Right cardiac atrium (tissue), 5 donors: ENCODE results near the gene ZNF148. TPM values are rescaled to one million over a fixed set of nuclear protein-coding genes. Genes with fewer than 3 reads are reported as not detected.
A peak's percentile ranks its signal among the peaks of the same experiment; 100 is the strongest.
"Not testable (repeated sequence)": the region's sequence is repeated elsewhere in the genome, so short reads cannot be mapped to it uniquely, and the experiment has no call there.

Experiments used
- ATAC-seq, 2 donors: fragments of 200-7000 bp; cut with Tn5 transposase; one replicate each; pipeline versions ENCODE4 v1.8.0 to v1.9.1; 2020; ENCODE audit warnings: moderate library complexity in 2 of 2, mild to moderate bottlenecking in 1 of 2
- DNase-seq, 3 donors: peaks; one replicate each; pipeline ENCODE4 v3.0.0-alpha.2; 2020
- H3K27ac ChIP-seq: one replicate; pipeline ENCODE4 v1.5.1; 2013; ENCODE audit warnings: mild to moderate bottlenecking, low read length, control low read depth, moderate library complexity
- H3K27me3 ChIP-seq: one replicate; pipeline ENCODE4 v1.6.1; 2013; ENCODE audit not compliant: control insufficient read depth, insufficient read depth
- H3K4me1 ChIP-seq: one replicate; pipeline ENCODE4 v1.6.1; 2013; ENCODE audit warnings: low read length; ENCODE audit not compliant: control insufficient read depth, insufficient read depth
- H3K4me3 ChIP-seq: one replicate; pipeline ENCODE4 v1.5.1; 2013; ENCODE audit warnings: low read length, control low read depth
- H3K9me3 ChIP-seq: one replicate; pipeline ENCODE4 v1.6.1; 2013; ENCODE audit warnings: low read length; ENCODE audit not compliant: control insufficient read depth
- WGBS: extraction: QIAGEN DNeasy Blood & Tissue Kit; methylation state at CpG from one replicate; pipeline ENCODE4 v1.1.7; 2013; 5-methylcytosine and 5-hydroxymethylcytosine counted together
- intact Hi-C, 4 donors: fragments of 100-400 bp; cut with DNase I; formaldehyde crosslinking; loops; one replicate each; pipeline versions ENCODE4 v1.11.0 to v1.14.0; 2022 to 2023
- long read RNA-seq, 4 donors: library from polyadenylated mRNA; unstranded; transcript quantifications; one replicate each; pipeline ENCODE4 v2.0.0, GENCODE V29; 2020 to 2021
- polyA plus RNA-seq: library from polyadenylated mRNA; stranded (reverse); fragments of 200-250 nt; gene quantifications from one replicate; pipeline ENCODE4 v1.2.3, GENCODE V29; 2013
- total RNA-seq, 4 donors: library from RNA; stranded (reverse); fragmentation: NEBNext Ultra II Directional; extraction: Animal tissue kit (Norgen Biotek cat#: 25700); gene quantifications; one replicate each; pipeline ENCODE4 v1.2.1, GENCODE V29; 2021
- donor health status: healthy with polysubstance abuse.
- donor health status: DM: no; HTN: yes; CAD: no.
- donor health status: DM: no; HTN: no; CAD: no.
- donor health status: DM: no; HTN: yes; CAD: no; lungs with severe emphysema.
- donor health status: DM: yes; HTN: yes; CAD: no.

Gene ZNF148, protein sequence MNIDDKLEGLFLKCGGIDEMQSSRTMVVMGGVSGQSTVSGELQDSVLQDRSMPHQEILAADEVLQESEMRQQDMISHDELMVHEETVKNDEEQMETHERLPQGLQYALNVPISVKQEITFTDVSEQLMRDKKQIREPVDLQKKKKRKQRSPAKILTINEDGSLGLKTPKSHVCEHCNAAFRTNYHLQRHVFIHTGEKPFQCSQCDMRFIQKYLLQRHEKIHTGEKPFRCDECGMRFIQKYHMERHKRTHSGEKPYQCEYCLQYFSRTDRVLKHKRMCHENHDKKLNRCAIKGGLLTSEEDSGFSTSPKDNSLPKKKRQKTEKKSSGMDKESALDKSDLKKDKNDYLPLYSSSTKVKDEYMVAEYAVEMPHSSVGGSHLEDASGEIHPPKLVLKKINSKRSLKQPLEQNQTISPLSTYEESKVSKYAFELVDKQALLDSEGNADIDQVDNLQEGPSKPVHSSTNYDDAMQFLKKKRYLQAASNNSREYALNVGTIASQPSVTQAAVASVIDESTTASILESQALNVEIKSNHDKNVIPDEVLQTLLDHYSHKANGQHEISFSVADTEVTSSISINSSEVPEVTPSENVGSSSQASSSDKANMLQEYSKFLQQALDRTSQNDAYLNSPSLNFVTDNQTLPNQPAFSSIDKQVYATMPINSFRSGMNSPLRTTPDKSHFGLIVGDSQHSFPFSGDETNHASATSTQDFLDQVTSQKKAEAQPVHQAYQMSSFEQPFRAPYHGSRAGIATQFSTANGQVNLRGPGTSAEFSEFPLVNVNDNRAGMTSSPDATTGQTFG
- total RNA-seq (10 to 100 TPM; 45.4 to 51.6 (median 46.4) TPM), polyA plus RNA-seq (5.3 TPM)
- long read RNA-seq, donor 1, full-length matches to known transcripts = 34 of 67 reads
- long read RNA-seq, donor 1, partial matches to known transcripts = 2 of 67 reads
- long read RNA-seq, donor 1, other reads (novel, unspliced or antisense) = 31 of 67 reads
- long read RNA-seq, donor 2, full-length matches to known transcripts = 2 of 6 reads
- long read RNA-seq, donor 2, partial matches to known transcripts = 0 of 6 reads
- long read RNA-seq, donor 2, other reads (novel, unspliced or antisense) = 4 of 6 reads
- long read RNA-seq, donor 3, full-length matches to known transcripts = 54 of 102 reads
- long read RNA-seq, donor 3, partial matches to known transcripts = 1 of 102 reads
- long read RNA-seq, donor 3, other reads (novel, unspliced or antisense) = 47 of 102 reads
- long read RNA-seq, donor 4, full-length matches to known transcripts = 2 of 7 reads
- long read RNA-seq, donor 4, partial matches to known transcripts = 0 of 7 reads
- long read RNA-seq, donor 4, other reads (novel, unspliced or antisense) = 5 of 7 reads

DNA sequence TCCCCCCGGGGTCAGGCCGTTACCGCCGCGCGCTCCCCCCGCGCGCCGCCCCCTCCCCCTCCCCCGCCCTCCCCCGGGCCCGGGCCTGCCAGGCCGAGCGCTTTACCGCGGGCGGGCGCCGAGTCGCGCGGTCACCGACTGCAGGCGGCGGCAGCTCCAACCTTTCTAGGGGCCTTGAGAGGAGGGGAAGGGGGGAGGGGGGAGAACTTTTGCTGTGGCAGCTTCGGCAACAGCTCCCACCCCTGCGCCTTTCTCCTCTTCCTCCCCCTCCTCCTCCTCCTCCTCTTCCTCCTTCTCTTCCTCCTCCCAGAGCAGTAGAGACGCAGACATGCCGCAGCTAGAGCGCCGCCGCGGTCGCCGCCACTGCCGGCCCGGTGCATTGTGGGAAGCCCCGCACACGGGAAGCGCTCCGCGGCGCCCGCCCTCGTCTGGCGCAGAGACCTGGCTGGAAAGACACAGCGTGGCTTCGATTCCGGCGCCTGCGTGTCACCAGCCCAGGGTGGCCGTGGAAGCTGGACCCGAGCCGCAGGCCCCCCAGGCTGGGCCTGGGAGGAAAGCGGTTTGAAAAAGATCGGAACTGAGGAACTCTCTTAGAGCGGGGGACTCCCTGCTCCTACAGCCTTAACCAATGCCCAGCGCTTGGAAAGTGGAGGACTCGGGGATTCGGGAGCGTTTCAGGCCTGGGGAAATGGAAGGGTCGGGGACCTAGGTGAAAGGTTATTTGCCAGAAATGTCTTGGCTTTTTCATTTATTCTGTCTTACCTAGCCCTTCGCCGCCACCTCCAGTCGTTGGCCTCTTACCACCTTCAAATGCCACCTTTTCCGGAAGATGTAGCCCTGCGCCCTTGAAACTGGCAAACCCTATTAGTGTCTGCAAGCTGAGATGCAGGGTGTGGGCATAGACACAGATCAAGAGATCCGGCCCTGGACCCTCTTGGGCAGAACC is at the start of gene ZNF148:
TSS of gene ZNF148 (minus strand) at position 330 of the 946 bp plus-strand sequence. CDS start 61,685 bp downstream, outside the sequence.
- intact Hi-C loops = no loop called here
- DNase-seq = peak; percentile 93 to 97 (median 97)
- Histone ChIP-seq H3K4me1 (peaks cover 9% of the 10 kb centered on the region), H3K27me3 (no peaks in the 10 kb centered on the region), H3K27ac (peak within 1 kb of the TSS; percentile 94), H3K9me3 (no peaks in the 10 kb centered on the region), H3K4me3 (peak within 1 kb of the TSS; percentile 95)
- ATAC-seq = peak; percentile 99
- WGBS = under 1% methylated on average over 67 of the region's 69 CpGs

DNA sequence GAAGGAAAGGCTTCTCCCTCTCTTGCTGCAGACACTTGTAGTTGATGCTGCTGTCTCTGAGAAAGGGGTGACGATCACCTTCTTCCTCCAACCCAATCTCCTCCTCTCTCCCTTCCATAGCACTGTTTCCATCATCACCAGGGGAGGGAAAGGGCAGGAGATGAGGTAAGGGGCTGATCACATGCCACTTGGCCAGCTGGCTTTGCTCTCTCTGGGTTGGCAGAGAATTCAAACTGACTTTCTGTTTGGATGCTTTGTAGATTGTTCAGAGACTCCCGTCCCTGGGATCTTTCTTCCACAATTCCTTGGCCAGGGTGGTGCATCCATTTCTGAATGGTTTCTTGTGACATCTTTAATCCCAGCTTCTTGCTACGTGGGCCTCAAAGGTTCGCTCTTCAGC is 43.2 kb upstream of the ZNF148 start:
- no peak for DNase-seq
- Histone ChIP-seq H3K9me3 (no peaks in the 10 kb centered on the region), H3K4me3 (no peak overlapping the region), H3K27me3 (no peaks in the 10 kb centered on the region), H3K27ac (no peak overlapping the region), H3K4me1 (no peaks in the 10 kb centered on the region)
- 86% methylated on average over 4 of the region's 4 CpGs for WGBS
- intact Hi-C loops = no loop called here
- no peak for ATAC-seq

- H3K27me3 ChIP-seq = no peaks in the 10 kb centered on the region
- no peak overlapping the region for H3K27ac ChIP-seq
- ATAC-seq = no peak
- H3K4me1 ChIP-seq = no peaks in the 10 kb centered on the region
- H3K4me3 ChIP-seq = no peak overlapping the region
- intact Hi-C loops = no loop called here
- no peak for DNase-seq
- 82% methylated on average over 3 of the region's 3 CpGs for WGBS
- H3K9me3 ChIP-seq = no peaks in the 10 kb centered on the region
Observed at GRCh38 chr3:125416235-125416634, 41.1 kb upstream of the ZNF148 start.

DNA sequence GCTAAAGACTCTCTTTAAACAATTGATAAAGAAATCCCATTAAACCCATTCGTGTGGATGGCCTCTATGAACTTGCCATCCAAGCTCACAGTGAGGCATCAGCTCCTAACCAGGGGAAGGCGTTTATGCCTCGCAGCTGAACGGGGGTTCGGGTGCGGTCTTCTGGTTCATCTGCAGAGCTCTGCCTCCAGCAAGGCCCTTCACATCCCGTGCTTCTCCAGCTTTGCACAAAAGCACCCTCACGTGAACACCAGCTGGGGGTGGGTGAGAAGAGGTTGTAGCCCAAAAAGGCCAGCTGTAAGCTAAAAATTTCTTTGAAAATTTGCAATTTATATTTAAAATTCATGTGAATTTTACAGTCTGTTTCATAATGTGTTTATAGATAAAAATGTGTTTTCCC is 39.5 kb upstream of the ZNF148 start:
- DNase-seq (no peak), ATAC-seq (no peak)
- H3K9me3 ChIP-seq = no peaks in the 10 kb centered on the region
- H3K4me1 ChIP-seq = no peaks in the 10 kb centered on the region
- 79% methylated on average over 8 of the region's 8 CpGs for WGBS
- H3K4me3 ChIP-seq = no peak overlapping the region
- H3K27me3 ChIP-seq = no peaks in the 10 kb centered on the region
- no peak overlapping the region for H3K27ac ChIP-seq
- intact Hi-C loops = no loop called here

DNA sequence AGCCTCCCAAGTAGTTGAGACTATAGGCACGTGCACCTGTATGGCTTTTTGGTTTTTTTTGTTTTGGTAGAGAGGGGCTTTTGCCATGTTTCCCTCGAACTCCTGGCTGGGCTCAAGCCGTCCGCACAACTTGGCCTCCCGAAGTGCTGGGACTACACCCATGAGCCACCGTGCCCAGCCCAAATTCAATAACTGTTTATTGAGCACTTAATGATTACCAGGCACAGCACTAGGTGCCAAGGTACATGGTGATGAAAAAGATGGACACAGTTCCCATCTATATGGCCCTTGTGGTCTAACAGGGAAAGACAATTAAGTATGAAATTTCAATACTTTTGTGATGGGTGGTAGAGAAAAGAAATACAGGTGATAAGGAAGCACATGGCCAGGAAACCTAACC is 35.8 kb upstream of the ZNF148 start:
- H3K4me3 ChIP-seq = no peak overlapping the region
- no peaks in the 10 kb centered on the region for H3K4me1 ChIP-seq
- H3K9me3 ChIP-seq = no peaks in the 10 kb centered on the region
- intact Hi-C loops = no loop called here
- no peaks in the 10 kb centered on the region for H3K27me3 ChIP-seq
- 92% methylated on average over 6 of the region's 6 CpGs for WGBS
- DNase-seq (no peak), ATAC-seq (no peak)
- H3K27ac ChIP-seq = no peak overlapping the region

DNA sequence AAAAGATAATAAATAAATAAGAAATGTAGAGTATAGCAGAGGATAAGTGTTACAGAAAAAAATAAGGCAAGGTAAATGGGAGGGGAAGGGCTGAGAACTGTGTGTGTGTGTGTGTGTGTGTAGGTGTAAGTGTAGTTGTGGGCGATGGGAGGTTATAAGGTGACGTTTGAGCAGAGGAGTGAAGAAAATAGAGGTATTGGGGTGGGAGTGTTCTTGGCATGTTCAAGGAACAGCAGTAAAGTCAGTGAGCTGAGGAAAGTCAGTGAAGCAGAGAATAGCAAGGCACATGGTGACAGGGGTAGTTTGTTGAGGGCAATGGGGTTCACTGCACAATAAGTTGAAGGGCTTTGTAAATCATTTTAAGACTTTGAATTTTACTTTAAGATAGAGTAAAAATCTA is 30.9 kb upstream of the ZNF148 start:
- H3K27ac ChIP-seq = no peak overlapping the region
- no peak overlapping the region for H3K4me3 ChIP-seq
- DNase-seq (no peak), ATAC-seq (no peak)
- no peaks in the 10 kb centered on the region for H3K4me1 ChIP-seq
- no peaks in the 10 kb centered on the region for H3K9me3 ChIP-seq
- 89% methylated on average over 2 of the region's 2 CpGs for WGBS
- intact Hi-C loops = no loop called here
- peaks cover 3% of the 10 kb centered on the region for H3K27me3 ChIP-seq

DNA sequence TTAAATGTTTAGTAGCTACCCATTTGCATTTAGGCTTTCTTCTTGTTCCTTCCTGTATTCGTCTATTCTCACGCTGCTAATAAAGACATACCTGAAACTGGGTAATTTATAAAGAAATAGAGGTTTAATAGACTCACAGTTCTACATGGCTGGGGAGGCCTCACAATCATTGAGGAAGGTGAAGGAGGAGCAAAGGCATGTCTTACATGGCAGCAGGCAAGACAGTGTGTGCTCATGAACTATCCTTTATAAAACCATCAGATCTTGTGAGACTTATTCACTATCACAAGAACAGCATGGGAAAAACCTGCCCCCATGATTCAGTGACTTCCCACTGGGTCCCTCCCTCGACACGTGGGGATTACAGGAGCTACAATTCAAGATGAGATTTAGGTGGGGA is 30.4 kb upstream of the ZNF148 start:
- H3K27me3 ChIP-seq, H3K9me3 ChIP-seq, intact Hi-C loops, H3K27ac ChIP-seq, H3K4me1 ChIP-seq, ATAC-seq, DNase-seq, H3K4me3 ChIP-seq: not testable (repeated sequence)
- WGBS = 88% methylated on average over 4 of the region's 4 CpGs

DNA sequence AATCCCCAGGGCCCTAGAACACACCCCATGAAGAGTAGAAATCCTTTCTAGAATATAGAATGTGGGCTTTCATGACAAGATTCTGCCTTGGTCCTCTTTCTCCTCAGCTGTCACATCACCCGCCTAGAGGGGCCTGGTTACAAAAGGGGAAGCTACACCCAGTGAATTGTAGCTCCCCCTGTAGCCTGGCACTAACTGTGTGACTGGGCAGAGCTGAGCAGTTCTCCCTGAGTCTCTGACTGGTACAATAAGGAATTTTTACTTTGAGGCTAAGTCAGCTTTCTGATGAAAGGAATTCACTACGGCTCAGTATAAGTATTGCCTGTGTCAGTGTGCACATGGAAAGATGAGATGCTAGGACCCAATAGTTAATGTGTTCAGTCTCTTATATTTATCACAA is 28.7 kb upstream of the ZNF148 start:
- Histone ChIP-seq H3K27me3 (peaks cover 3% of the 10 kb centered on the region), H3K9me3 (no peaks in the 10 kb centered on the region), H3K27ac (no peak overlapping the region), H3K4me1 (no peaks in the 10 kb centered on the region), H3K4me3 (no peak overlapping the region)
- no peak for DNase-seq
- ATAC-seq = no peak
- WGBS = 84% methylated on average over 2 of the region's 2 CpGs
- intact Hi-C loops = no loop called here

DNA sequence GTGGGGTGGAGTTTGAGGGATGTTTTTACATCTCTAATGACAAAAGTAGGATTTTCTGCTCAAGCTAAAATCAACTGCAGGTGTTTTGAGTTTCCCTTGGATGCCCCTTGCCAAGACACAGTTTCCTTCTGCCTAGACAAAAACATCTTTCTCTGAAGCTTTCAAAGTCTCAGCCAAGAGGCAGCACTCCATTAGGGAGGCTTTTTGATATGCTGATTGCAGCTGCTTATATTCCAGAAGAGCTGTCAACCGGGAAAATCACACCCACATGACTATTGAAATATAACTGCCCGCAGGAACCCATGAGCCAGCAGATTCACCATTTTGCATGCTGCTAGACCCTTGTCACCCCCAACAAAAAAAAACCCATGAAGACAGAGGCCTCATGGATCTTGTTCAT is 27.5 kb upstream of the ZNF148 start:
- 82% methylated on average over 2 of the region's 2 CpGs for WGBS
- H3K9me3 ChIP-seq = no peaks in the 10 kb centered on the region

GRCh38 chr3:125401402-125401801 is 26.3 kb upstream of the ZNF148 start:
- H3K27me3 ChIP-seq = peaks cover 3% of the 10 kb centered on the region
- H3K27ac ChIP-seq = no peak overlapping the region
- H3K4me3 ChIP-seq = no peak overlapping the region
- intact Hi-C loops = no loop called here
- DNase-seq = no peak
- 63% methylated on average over 1 of the region's 1 CpG for WGBS
- no peaks in the 10 kb centered on the region for H3K4me1 ChIP-seq
- ATAC-seq = no peak
- no peaks in the 10 kb centered on the region for H3K9me3 ChIP-seq

More for the DNA sequence above, 27.5 kb upstream of the ZNF148 start:
- no peak for DNase-seq
- H3K27ac ChIP-seq = no peak overlapping the region
- no peak overlapping the region for H3K4me3 ChIP-seq
- ATAC-seq = no peak
- H3K4me1 ChIP-seq = no peaks in the 10 kb centered on the region
- peaks cover 3% of the 10 kb centered on the region for H3K27me3 ChIP-seq
- intact Hi-C loops = no loop called here
